Measurements from ENCODE around the gene MYO1B.

Gene MYO1B

DNA sequence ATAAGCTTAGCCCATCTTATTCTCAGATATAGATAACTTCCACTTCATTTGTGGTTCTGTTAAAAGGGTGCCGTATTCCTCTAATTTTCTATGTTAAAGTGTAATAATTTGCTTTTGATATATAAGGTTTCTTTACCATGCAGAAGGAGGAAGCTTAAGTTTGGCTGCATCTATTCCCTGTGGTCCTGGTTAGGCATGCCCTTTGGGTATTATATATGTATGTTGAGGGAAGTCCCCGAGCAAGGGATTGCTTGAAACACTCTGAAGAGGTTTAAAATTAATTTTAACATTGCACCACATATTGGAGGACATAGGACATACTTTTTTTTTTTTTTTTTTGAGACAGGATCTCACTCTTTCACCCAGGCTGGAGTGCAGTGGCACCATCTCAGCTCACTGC lies 16.9 kb upstream of the MYO1B start:
- DNase-seq, result no peak

DNA sequence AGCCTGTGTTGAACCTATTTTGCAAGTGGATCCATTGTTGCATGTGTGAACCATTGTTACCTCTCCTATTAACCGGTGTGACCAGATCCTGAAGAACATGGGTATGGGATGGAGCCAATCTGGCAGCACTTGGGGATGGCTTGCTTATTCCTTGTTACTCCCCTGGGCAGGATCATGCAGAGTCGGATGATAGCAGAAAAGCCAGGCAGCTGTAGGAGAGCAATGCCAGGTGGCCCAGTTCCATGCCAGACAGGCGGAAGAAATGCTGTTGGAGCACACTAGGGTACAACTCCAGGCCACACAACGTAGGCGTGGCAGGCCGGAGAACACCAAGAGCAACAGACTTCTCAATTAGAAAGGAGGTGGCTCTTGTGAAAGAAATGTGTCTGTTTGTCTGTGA lies 16.3 kb upstream of the MYO1B start:
- no peak for DNase-seq

- DNase-seq, result no peak
Observed at GRCh38 chr2:191230174-191230573, 15.0 kb upstream of the MYO1B start.

GRCh38 chr2:191231995-191232394 lies 13.2 kb upstream of the MYO1B start:
- DNase-seq, result peak in 1 of 2 experiments; percentile 6

GRCh38 chr2:191233533-191233932 lies 11.7 kb upstream of the MYO1B start:
- DNase-seq, result no peak

GRCh38 chr2:191234376-191234775 lies 10.8 kb upstream of the MYO1B start:
- no peak for DNase-seq

DNA sequence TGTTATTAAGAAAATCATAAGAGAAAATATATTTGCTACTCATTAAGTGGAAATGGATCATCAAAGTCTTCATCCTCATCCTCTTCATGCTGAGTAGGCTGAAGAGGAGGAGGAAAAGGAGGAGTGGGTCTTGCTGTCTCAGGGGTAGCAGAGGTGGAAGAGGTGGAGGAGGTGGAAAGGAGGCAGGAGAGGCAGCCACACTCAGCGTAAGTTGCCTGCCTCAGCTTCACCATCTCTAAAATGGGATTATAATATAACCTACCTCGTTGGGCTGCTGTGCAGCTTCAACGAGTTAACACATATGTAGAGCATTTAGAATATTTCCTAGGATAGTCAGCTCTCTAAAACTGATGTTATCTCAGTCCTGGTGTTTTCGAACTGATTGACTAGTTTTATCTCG lies 4.3 kb upstream of the MYO1B start:
- no peak for DNase-seq

GRCh38 chr2:191241418-191241817 lies 3.8 kb upstream of the MYO1B start:
- no peak for DNase-seq

- DNase-seq, result no peak
Observed at GRCh38 chr2:191243154-191243553, 2.0 kb upstream of the MYO1B start.

DNA sequence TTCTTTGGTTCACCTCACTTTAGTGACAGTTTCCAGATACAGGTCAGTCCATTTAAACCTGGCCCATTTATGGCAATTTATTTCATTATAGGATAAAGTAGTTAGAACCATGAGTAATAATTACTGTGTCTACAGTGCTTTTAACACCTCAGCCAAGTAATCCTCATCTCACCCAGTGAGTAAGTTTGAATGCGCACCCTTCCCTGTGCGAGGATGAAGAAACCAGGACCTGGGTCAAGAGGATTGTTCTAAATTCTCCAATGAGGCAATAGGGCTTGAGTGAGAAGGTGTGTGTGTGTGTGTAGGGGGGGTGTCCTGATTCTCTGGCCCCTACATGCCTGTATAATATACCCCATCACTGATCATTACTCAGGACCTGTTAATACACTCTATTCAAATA lies 854 bp upstream of the MYO1B start:
- no peak for DNase-seq

GRCh38 chr2:191245869-191246531 lies 796 bp downstream of the MYO1B start:
- no peak for DNase-seq

GRCh38 chr2:191246820-191247380 lies 1.7 kb downstream of the MYO1B start:
- no peak for DNase-seq

GRCh38 chr2:191247381-191248057 lies 2.3 kb downstream of the MYO1B start:
- no peak for DNase-seq

DNA sequence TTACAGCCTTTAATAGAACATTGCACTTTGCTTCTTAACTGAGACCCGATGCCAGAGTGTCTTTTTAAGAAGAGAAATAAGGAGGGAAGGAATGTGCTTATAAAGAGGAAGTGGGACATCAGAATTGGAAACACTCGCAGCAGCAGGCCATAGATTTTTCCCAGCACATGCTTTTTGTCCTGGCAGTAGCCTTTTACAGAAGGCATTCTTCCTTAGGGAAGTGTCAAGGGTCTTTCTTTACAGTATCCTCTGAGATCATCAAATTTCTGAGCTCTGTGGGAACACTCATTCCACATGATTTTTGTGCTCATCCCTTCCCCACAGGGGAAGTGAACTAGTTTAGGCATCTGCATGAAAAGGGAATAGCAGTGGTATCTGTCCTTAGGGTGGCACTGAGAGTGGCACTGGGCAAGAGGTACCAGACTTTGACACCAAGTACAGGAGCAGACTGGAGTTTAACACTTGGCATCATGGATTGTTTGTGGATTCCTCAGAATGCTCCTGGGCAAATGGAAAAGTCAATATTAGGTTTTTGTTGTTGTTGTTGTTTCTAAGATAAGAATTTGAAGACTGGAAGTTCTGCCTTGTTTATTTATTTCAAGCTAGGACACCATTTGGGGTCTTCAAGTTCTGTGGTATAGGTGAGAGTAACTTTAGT lies 4.1 kb downstream of the MYO1B start:
- DNase-seq, result no peak

DNA sequence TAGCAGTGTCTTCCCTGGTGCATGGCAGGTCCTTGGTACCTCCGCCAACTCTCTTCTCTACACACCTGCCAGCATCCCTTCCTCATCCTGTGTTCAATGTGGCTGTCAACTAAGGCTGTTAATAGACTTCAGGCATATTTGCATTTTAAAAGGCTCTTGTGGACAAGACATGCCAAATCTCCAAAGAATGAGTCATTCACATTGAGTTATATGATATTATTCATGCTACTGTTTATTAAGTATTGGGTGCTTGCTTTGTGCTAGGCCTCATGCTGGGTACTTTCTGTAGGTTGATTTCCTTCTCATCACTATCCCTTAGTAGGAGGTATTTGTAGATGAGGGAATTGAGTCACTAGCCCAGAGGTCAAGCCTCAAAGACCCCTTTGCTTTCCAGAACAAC lies 5.2 kb downstream of the MYO1B start:
- no peak for DNase-seq

- DNase-seq, result no peak
Observed at GRCh38 chr2:191250986-191251385, 5.8 kb downstream of the MYO1B start.

- DNase-seq, result no peak
Observed at GRCh38 chr2:191252699-191253098, 7.5 kb downstream of the MYO1B start.

- DNase-seq, result no peak
Observed at GRCh38 chr2:191253476-191253875, 8.3 kb downstream of the MYO1B start.

DNA sequence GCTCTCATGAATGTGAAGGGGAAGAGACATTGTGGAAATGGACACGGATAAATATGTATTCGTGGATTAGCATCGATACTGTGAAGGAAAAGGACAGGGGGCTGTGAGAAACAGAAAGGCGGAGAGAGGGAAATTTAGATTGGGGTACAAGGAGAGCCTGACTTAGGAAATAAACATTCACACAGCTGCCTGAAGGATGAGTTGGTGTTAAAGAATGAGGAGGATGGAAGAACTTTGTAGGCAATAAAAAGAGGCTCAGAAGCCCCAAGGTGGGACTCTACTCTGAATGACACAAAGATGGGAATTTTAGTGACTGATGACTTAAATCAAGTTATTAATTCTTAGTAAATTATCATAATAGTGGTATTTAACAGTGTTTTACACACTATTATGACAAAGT lies 10.1 kb downstream of the MYO1B start:
- DNase-seq, result no peak

GRCh38 chr2:191255756-191256312 lies 10.6 kb downstream of the MYO1B start:
- no peak for DNase-seq

- DNase-seq, result no peak
Observed at GRCh38 chr2:191257934-191258333, 12.7 kb downstream of the MYO1B start.

- no peak for DNase-seq
Observed at GRCh38 chr2:191258996-191259395, 13.8 kb downstream of the MYO1B start.

DNA sequence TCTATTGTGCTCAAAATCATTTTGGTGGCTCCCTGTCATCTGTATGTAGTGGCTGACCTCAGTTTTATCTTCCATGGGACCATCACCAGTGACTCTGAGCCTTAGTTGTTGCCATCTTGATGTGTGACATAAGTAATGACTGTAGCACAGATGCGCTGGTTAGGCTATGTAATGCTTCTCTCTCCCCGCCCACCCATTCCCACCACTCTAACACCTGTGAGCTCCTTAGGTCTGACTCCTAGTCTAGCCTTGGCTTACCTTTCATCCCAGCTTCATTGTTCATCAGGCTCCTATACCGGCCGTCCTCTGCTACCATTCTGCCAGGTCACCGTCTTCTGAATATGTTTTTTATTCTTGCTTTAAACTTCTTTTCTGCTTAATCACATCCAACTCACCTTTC lies 17.2 kb downstream of the MYO1B start:
- DNase-seq, result no peak

DNA sequence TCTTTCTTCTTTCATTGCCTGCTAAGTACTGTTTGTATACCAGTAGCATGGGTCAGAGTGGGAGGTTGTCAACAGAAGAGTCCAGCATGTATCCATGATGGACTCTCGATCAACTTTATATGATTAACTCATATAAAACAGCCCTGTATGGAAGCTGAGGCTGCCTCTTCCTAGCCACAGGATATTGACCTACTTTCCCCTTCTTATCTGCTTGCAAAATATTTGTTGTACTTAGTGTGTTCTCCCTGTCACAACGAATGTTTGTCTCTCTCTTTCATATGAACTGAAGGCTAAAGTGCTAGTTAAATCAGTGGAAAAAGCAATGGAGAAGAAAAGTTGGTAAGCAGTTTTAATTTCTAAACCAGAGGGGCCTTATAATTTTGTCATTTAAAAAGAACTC lies 17.8 kb downstream of the MYO1B start:
- DNase-seq, result no peak

Data from AML-193 (cell line).